Body of pancreas (tissue), 4 donors: ENCODE results near the gene DSE. TPM values are rescaled to one million over a fixed set of nuclear protein-coding genes. Genes with fewer than 3 reads are reported as not detected.
"Not testable (repeated sequence)": the region's sequence is repeated elsewhere in the genome, so short reads cannot be mapped to it uniquely, and the experiment has no call there.

Source experiments
- ATAC-seq: fragments of 150-250 bp; one replicate; pipeline ENCODE4 v1.9.1; 2016
- DNase-seq, 4 donors: peaks; one replicate each; pipeline ENCODE4 v3.0.0-alpha.2; 2019
- H3K27ac ChIP-seq, 4 donors: fragments of 200-600 bp; sonication (generic); 1 replicate in 3 of 4; 2 replicates in 1 of 4; pipeline versions ENCODE4 v1.5.1 to v1.6.1; 2016 to 2019; ENCODE audit warnings: mild to moderate bottlenecking in 1 of 4, mixed read lengths in 1 of 4, moderate library complexity in 1 of 4
- H3K27me3 ChIP-seq, 2 donors: fragments of 200-600 bp; sonication (generic); one replicate each; pipeline ENCODE4 v1.6.0; 2016; ENCODE audit warnings: mild to moderate bottlenecking in 1 of 2
- H3K36me3 ChIP-seq, 2 donors: fragments of 200-600 bp; sonication (generic); replicated peaks in 1 of 2; 2 replicates each; pipeline ENCODE4 v1.5.1; 2016; ENCODE audit warnings: low read depth in 2 of 2; ENCODE audit not compliant: insufficient read depth in 1 of 2
- H3K4me1 ChIP-seq: fragments of 200-600 bp; sonication (generic); one replicate; pipeline ENCODE4 v1.6.0; 2016
- H3K4me3 ChIP-seq, 2 donors: fragments of 200-600 bp; sonication (generic); 1 replicate in 1 of 2; 2 replicates in 1 of 2; pipeline ENCODE4 v1.5.1; 2016 to 2019
- H3K9me3 ChIP-seq, 3 donors: fragments of 200-600 bp; sonication (generic); 1 replicate in 2 of 3; 2 replicates in 1 of 3; pipeline ENCODE4 v1.5.1; 2016
- POLR2A ChIP-seq, 3 donors: fragments of 450-650 bp; IDR thresholded peaks; one replicate each; pipeline ENCODE4 v1.6.1; 2016; ENCODE audit warnings: antibody characterized with exemption in 3 of 3, mild to moderate bottlenecking in 2 of 3
- whole genome bisulfite sequencing, 2 donors: methylation state at CpG; one replicate each; pipeline ENCODE4 v1.1.5; 2017; 5-methylcytosine and 5-hydroxymethylcytosine counted together
- intact Hi-C: fragments of 100-400 bp; cut with DNase I; formaldehyde crosslinking; loops from one replicate; pipeline ENCODE4 v1.15.1; 2023
- total RNA-seq, 2 donors: library from RNA; depleted of rRNA; stranded (reverse); fragments of >200 nt; gene quantifications; one replicate each; pipeline ENCODE4 v1.1.0, GENCODE V29; 2016
- TF ChIP-seq, protein P1 (sequence below), 7 experiments: fragments of 450-650 bp in 4 of 7; fragments of 200-600 bp in 3 of 7; sonication (generic) in 3 of 7; IDR thresholded peaks; one replicate each; pipeline ENCODE4 v1.5.1; 2016 to 2019; ENCODE audit warnings: antibody characterized with exemption in 7 of 7

DSE gene
- 10 to 100 TPM in 1 of 2 donors, 1 to 10 TPM in 1; 8.6 to 14.0 TPM for total RNA-seq

DNA sequence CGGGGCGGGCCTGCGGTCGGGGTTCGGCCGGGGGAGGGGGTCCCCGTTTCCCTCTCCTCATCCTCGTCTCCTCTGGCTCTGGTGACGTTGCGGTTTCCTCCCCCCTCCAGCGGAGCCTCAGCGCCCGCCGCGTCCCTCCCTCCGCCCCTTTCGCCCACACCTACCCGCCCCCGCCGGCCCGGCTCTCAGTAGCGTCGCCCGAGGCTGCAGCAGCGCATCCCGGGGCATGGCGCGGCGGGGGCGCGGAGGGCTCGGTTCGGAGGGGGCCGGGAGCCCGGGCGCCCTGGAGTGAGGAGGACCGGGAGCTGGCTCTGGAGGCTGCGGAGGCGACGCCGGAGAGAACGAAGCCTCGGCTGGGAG is at the start of gene DSE:
Gene DSE (plus strand): TSS at position 188 of the 360 bp plus-strand sequence. CDS start 28,304 bp downstream, outside the sequence.
- no peaks in the 10 kb centered on the region for H3K36me3 ChIP-seq
- TF ChIP-seq, protein P1, sequence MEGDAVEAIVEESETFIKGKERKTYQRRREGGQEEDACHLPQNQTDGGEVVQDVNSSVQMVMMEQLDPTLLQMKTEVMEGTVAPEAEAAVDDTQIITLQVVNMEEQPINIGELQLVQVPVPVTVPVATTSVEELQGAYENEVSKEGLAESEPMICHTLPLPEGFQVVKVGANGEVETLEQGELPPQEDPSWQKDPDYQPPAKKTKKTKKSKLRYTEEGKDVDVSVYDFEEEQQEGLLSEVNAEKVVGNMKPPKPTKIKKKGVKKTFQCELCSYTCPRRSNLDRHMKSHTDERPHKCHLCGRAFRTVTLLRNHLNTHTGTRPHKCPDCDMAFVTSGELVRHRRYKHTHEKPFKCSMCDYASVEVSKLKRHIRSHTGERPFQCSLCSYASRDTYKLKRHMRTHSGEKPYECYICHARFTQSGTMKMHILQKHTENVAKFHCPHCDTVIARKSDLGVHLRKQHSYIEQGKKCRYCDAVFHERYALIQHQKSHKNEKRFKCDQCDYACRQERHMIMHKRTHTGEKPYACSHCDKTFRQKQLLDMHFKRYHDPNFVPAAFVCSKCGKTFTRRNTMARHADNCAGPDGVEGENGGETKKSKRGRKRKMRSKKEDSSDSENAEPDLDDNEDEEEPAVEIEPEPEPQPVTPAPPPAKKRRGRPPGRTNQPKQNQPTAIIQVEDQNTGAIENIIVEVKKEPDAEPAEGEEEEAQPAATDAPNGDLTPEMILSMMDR (IDR thresholded peaks at IDR 0.05): no peak
- peak in 2 of 3 donors; percentile 17 to 60 for TF ChIP-seq POLR2A (IDR thresholded peaks at IDR 0.05)
- ATAC-seq (peak; percentile 75), DNase-seq (peak in 3 of 4 donors; percentile 54 to 78 (median 62))
- H3K4me3 ChIP-seq: peak within 1 kb of the TSS; percentile 41 to 61
- peaks cover 12% of the 10 kb centered on the region for H3K4me1 ChIP-seq
- no peaks in the 10 kb centered on the region for H3K9me3 ChIP-seq
- WGBS, 2 donors: 0 to 1% methylated on average over 16 to 25 of the region's 43 CpGs
- intact Hi-C loops: no loop called here
- H3K27me3 ChIP-seq: peaks cover 0 to 4% of the 10 kb centered on the region in 2 donors
- H3K27ac ChIP-seq: peak within 1 kb of the TSS; percentile 11 to 81 (median 48)

DNA sequence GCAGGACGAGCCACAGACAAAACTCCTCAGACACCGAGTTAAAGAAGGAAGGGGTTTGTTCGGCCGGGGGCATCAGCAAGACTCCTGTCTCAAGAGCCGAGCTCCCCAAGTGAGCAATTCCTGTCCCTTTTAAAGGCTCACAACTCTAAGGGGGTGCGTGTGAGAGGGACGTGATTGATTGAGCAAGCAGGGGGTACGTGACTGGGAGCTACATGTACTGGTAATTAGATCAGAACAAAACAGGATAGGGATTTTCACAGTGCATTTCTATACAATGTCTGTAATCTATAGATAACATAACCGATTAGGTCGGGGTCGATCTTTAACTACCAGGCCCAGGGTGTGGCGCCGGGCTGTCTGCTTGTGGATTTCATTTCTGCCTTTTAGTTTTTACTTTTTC is 48.8 kb upstream of the DSE start:
- 86 to 87% methylated on average over 13 of the region's 13 CpGs for WGBS, 2 donors
- DNase-seq, intact Hi-C loops, ATAC-seq, H3K4me1 ChIP-seq, H3K4me3 ChIP-seq, H3K36me3 ChIP-seq, H3K9me3 ChIP-seq, H3K27me3 ChIP-seq, H3K27ac ChIP-seq: not testable (repeated sequence)

DNA sequence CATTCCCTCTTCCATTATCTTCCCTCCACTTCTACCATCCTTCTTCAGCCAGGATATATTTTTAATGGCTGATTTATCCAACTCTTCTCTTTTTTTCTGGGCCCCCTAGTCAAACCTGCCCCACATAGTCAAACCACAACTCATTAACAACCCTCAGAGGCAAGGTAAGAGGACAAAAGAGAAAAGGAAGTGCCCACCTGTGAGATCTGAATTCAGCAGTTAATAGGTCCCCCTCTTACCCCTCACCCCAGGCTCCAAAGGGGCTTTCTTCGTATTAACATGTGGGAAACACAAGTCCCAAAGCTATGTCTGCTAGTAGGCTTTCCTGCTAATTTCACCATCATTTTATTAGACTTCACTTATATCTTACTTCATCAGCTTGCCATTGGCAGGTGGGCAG is 46.9 kb upstream of the DSE start:
- no peaks in the 10 kb centered on the region for H3K4me1 ChIP-seq
- intact Hi-C loops: no loop called here
- no peak overlapping the region for H3K4me3 ChIP-seq
- H3K36me3 ChIP-seq: no peaks in the 10 kb centered on the region
- no peak for ATAC-seq
- H3K27me3 ChIP-seq: no peaks in the 10 kb centered on the region
- no peak for DNase-seq
- 83 to 100% methylated on average over 1 of the region's 1 CpG for WGBS, 2 donors
- no peaks in the 10 kb centered on the region for H3K9me3 ChIP-seq
- no peak overlapping the region for H3K27ac ChIP-seq
- TF ChIP-seq, protein P1 (IDR thresholded peaks at IDR 0.05): no peak

DNA sequence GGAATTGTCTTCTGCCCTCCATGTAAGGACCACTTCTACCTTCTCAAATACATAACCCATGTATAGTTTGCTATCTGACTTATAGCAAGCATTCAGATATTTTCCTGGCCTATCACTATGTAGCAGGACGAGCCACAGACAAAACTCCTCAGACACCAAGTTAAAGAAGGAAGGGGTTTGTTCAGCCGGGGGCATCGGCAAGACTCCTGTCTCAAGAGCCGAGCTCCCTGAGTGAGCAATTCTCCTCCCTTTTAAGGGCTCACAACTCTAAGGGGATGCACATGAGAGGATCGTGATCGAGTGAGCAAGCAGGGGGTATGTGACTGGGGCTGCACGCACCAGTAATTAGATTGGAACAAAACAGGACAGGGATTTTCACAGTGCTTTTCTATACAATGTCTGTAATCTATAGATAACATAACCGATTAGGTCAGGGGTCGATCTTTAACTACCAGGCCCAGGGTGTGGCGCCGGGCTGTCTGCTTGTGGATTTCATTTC is 45.1 kb upstream of the DSE start:
- H3K27ac ChIP-seq, ATAC-seq, H3K4me3 ChIP-seq, H3K4me1 ChIP-seq, H3K36me3 ChIP-seq, H3K27me3 ChIP-seq, DNase-seq, H3K9me3 ChIP-seq, intact Hi-C loops: not testable (repeated sequence)
- 97% methylated on average over 11 of the region's 11 CpGs for WGBS, 2 donors

DNA sequence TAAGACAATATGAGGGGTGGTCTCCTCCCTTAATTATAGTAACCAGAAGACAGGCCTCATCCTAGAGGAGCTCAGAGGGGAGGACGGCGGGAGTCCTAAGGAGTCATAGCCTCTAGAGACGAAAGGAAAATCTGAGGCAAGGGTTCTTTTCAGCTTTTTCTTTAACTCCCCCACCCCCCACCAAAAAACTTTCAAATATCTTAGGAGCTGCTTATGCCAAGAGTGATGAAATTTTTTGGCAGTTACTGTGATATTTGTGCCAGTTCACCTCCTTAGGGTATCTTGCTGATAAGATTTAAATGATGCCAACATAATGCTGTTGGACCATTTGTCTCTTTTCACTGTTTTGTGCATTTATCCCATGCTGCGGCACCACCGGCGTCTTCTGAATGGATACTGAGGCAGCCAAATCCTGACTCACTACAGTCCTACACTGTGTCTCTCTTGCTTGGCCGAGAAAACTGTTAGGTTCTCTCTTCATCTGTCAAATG is 44.5 kb upstream of the DSE start:
- WGBS, 2 donors: 70 to 86% methylated on average over 7 of the region's 7 CpGs
- no peaks in the 10 kb centered on the region for H3K4me1 ChIP-seq
- H3K27me3 ChIP-seq: no peaks in the 10 kb centered on the region
- TF ChIP-seq, protein P1 (IDR thresholded peaks at IDR 0.05): no peak
- no peak for TF ChIP-seq POLR2A (IDR thresholded peaks at IDR 0.05)
- ATAC-seq (no peak), DNase-seq (no peak)
- intact Hi-C loops: no loop called here
- H3K36me3 ChIP-seq: no peaks in the 10 kb centered on the region
- H3K4me3 ChIP-seq: no peak overlapping the region
- no peaks in the 10 kb centered on the region for H3K9me3 ChIP-seq
- no peak overlapping the region for H3K27ac ChIP-seq

DNA sequence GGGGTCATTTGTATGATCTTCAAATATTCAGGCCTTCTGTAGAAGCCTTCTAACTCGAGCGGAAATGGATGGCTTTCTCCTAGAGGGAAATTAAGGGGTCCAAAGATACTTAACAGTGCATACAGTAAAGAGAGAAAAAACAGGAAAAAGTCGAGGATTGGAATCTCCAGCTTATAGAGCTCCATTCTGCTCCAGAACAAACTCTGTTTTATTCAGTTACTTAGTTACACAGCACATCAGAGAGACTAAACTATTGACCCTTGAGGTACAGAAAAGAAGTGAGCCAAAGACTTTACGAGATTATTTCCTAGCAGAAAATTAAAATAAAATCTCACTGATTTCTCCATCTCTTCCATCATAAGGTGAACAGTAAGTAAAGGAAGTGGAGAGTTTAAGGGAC is 43.8 kb upstream of the DSE start:
- intact Hi-C loops: no loop called here
- DNase-seq (no peak), ATAC-seq (no peak)
- Histone ChIP-seq H3K4me3 (no peak overlapping the region), H3K27me3 (no peaks in the 10 kb centered on the region), H3K27ac (no peak overlapping the region), H3K9me3 (no peaks in the 10 kb centered on the region), H3K4me1 (no peaks in the 10 kb centered on the region), H3K36me3 (no peaks in the 10 kb centered on the region)
- WGBS, 2 donors: 67 to 70% methylated on average over 4 of the region's 4 CpGs
- TF ChIP-seq, protein P1 (IDR thresholded peaks at IDR 0.05): no peak
- TF ChIP-seq POLR2A (IDR thresholded peaks at IDR 0.05): no peak
